Measurements from ENCODE around the gene C19orf81. TPM values are rescaled to one million over a fixed set of nuclear protein-coding genes. Genes with fewer than 3 reads are reported as not detected.

Gene C19orf81
- total and polyA plus RNA-seq, 2 of the 8 experiments (the other 6 are each of a cell fraction or from before 2014, with no cell fraction given): 11.7 to 13.0 TPM

DNA sequence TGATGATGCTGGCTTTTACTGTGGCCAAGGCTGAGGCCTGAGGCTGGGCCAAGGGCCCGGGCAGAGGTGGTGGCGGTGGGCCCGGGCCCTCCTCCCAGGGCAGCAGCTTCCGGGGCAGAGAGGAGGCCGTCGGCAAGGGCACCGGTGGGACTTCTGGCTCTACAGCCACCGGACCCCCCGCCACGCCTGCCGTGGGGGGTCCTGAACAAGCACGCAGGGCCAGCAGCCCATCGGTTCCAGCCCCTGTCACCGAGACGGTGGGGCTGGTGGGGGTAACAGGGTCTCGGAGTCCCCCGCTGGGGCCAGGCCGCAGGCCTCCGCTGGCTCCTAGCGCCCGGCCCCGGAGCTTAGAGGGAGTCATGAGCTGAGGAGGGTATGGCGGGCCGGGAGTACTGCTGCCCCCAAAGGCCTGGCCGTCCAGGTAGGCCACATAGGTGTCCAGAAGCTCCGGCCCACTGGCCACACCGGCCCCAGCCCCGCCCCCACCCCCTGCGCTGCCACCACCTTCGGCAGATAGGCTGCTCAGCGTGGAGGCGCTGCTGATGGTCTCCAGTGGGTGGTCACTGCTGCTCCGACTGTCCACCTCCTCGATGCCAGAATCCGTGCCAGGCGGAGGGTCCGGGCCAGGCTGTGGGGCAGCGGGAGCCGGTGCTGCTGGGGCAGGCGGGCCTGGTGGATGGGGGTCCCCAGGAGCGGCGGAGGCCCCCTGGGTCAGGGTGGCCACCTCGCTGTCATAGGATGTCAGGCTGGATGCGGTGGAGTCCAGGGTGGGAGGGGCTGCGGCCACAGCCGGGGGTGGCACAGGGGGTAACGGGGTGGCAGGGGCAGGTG is 17.3 kb downstream of the C19orf81 start (continued):
- TF ChIP-seq TEAD4 (IDR thresholded peaks at IDR 0.05; ENCODE audit: low read depth, low read length) (no peak), SIRT6 (IDR thresholded peaks at IDR 0.05; ENCODE audit: low read length) (no peak), BRCA1 (IDR thresholded peaks at IDR 0.05; ENCODE audit: low read depth, low read length) (no peak)
- TF ChIP-seq, protein P1, sequence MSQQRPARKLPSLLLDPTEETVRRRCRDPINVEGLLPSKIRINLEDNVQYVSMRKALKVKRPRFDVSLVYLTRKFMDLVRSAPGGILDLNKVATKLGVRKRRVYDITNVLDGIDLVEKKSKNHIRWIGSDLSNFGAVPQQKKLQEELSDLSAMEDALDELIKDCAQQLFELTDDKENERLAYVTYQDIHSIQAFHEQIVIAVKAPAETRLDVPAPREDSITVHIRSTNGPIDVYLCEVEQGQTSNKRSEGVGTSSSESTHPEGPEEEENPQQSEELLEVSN (IDR thresholded peaks at IDR 0.05): no peak
